ENCODE results near the gene CDK12. TPM values are rescaled to one million over a fixed set of nuclear protein-coding genes. Genes with fewer than 3 reads are reported as not detected.
A peak's percentile ranks its signal among the peaks of the same experiment; 100 is the strongest.
"Not testable (repeated sequence)": the region's sequence is repeated elsewhere in the genome, so short reads cannot be mapped to it uniquely, and the experiment has no call there.

CDK12 gene
- 10 to 100 TPM; 53.7 to 54.7 TPM for total RNA-seq

GRCh38 chr17:39461113-39461925 lies at the start of gene CDK12:
CDK12 (plus strand) TSS chr17:39461486; CDS start chr17:39462072, 586 bp downstream.
- H3K4me1 ChIP-seq (ENCODE audit: control insufficient read depth in 1 of 2, low read depth in 2 of 2), result peaks cover 23 to 29% of the 10 kb centered on the region in 2 donors
- H3K27me3 ChIP-seq (replicated peaks; ENCODE audit: insufficient read depth), result no peaks in the 10 kb centered on the region
- peak within 1 kb of the TSS; percentile 99 for H3K4me3 ChIP-seq
- H3K9me3 ChIP-seq, result no peaks in the 10 kb centered on the region
- H3K27ac ChIP-seq, result peak within 1 kb of the TSS; percentile 97 to 99
- peak; percentile 95 for ATAC-seq (ENCODE audit: insufficient number of reproducible peaks, low FRiP score, low read depth)
- peak; percentile 93 for DNase-seq (ENCODE audit: low spot score)
- H3K36me3 ChIP-seq, result no peaks in the 10 kb centered on the region
- TF ChIP-seq CTCF (IDR thresholded peaks at IDR 0.05), result no peak

GRCh38 chr17:39416141-39416540 lies 45.1 kb upstream of the CDK12 start:
- peaks cover 37% of the 10 kb centered on the region for H3K36me3 ChIP-seq
- no peak for ATAC-seq (ENCODE audit: insufficient number of reproducible peaks, low FRiP score, low read depth)
- H3K9me3 ChIP-seq, result no peaks in the 10 kb centered on the region
- no peaks in the 10 kb centered on the region for H3K27me3 ChIP-seq (replicated peaks; ENCODE audit: insufficient read depth)
- no peaks in the 10 kb centered on the region for H3K4me1 ChIP-seq (ENCODE audit: control insufficient read depth in 1 of 2, low read depth in 2 of 2)
- no peak overlapping the region for H3K4me3 ChIP-seq
- TF ChIP-seq CTCF (IDR thresholded peaks at IDR 0.05), result no peak
- DNase-seq (ENCODE audit: low spot score), result no peak
- H3K27ac ChIP-seq, result no peak overlapping the region

GRCh38 chr17:39429600-39429999 lies 31.7 kb upstream of the CDK12 start:
- H3K9me3 ChIP-seq, result no peaks in the 10 kb centered on the region
- DNase-seq (ENCODE audit: low spot score) (no peak), ATAC-seq (ENCODE audit: insufficient number of reproducible peaks, low FRiP score, low read depth) (no peak)
- H3K27me3 ChIP-seq (replicated peaks; ENCODE audit: insufficient read depth), result no peaks in the 10 kb centered on the region
- H3K27ac ChIP-seq, result no peak overlapping the region
- no peak for TF ChIP-seq CTCF (IDR thresholded peaks at IDR 0.05)
- no peaks in the 10 kb centered on the region for H3K4me1 ChIP-seq (ENCODE audit: control insufficient read depth in 1 of 2, low read depth in 2 of 2)
- H3K4me3 ChIP-seq, result no peak overlapping the region
- H3K36me3 ChIP-seq, result peaks cover 56% of the 10 kb centered on the region

DNA sequence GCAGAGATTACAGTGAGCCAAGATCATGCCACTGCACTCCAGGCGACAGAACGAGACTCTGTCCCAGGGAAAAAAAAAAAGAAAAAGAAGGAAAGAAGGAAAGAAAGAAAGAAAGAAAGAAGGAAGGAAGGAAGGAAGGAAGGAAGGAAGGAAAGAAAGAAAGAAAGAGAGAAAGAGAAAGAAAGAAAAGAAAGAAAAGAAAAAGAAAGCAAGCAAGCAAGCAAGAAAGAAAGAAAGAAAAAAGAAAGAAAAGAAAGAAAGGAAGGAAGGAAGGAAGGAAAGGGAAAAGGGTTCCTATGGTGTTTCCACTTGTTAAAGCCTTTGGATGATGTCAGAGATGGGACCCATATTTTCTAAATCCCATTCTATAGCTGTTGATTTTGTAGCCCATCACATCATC lies 21.4 kb upstream of the CDK12 start:
- not testable (repeated sequence) for H3K9me3 ChIP-seq; ATAC-seq (ENCODE audit: insufficient number of reproducible peaks, low FRiP score, low read depth); H3K27ac ChIP-seq; H3K4me3 ChIP-seq; DNase-seq (ENCODE audit: low spot score); H3K4me1 ChIP-seq (ENCODE audit: control insufficient read depth in 1 of 2, low read depth in 2 of 2); H3K27me3 ChIP-seq (replicated peaks; ENCODE audit: insufficient read depth)
- H3K36me3 ChIP-seq, result peaks cover 67% of the 10 kb centered on the region

DNA sequence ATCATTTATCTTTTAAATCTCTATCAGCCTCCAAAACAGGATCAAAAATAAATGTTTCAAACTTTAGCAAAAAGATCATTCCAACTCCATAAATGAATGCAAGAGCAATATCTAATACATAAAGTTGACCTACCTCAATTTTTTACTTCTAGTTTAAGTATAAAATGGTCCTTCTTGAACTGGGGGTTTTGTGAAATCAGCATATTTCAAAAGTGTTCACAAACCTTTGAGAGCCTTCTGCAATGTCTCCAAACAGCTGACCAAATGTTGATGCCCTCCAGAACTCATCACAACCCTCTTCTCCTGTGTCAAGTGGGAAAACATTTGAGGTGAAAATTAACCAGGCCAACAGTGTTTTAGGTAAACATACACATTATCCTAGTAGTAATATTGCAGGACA lies 18.0 kb upstream of the CDK12 start:
- Histone ChIP-seq H3K36me3 (peaks cover 68% of the 10 kb centered on the region), H3K4me1 (ENCODE audit: control insufficient read depth in 1 of 2, low read depth in 2 of 2) (no peaks in the 10 kb centered on the region)
- TF ChIP-seq CTCF (IDR thresholded peaks at IDR 0.05), result no peak

More for the DNA sequence above, 18.0 kb upstream of the CDK12 start:
- H3K27me3 ChIP-seq (replicated peaks; ENCODE audit: insufficient read depth), result no peaks in the 10 kb centered on the region
- H3K9me3 ChIP-seq, result no peaks in the 10 kb centered on the region
- no peak overlapping the region for H3K27ac ChIP-seq
- no peak for DNase-seq (ENCODE audit: low spot score)
- H3K4me3 ChIP-seq, result no peak overlapping the region
- ATAC-seq (ENCODE audit: insufficient number of reproducible peaks, low FRiP score, low read depth), result no peak
